Subcutaneous abdominal adipose tissue (tissue), 5 donors: Measurements from ENCODE around the gene MLLT6.
"Not testable (repeated sequence)": the region's sequence is repeated elsewhere in the genome, so short reads cannot be mapped to it uniquely, and the experiment has no call there.

Experiments
- H3K27ac ChIP-seq: one replicate; pipeline ENCODE4 v1.7.0; 2013; ENCODE audit warnings: low read depth, mild to moderate bottlenecking, inconsistent platforms, low read length, moderate library complexity
- H3K27me3 ChIP-seq, 5 donors: one replicate each; pipeline ENCODE4 v1.7.0; 2013; ENCODE audit warnings: low read length in 5 of 5, inconsistent platforms in 1 of 5; ENCODE audit not compliant: control insufficient read depth in 5 of 5, insufficient read depth in 4 of 5
- H3K36me3 ChIP-seq, 5 donors: one replicate each; pipeline ENCODE4 v1.7.0; 2013; ENCODE audit warnings: low read length in 5 of 5; ENCODE audit not compliant: control insufficient read depth in 5 of 5, insufficient read depth in 5 of 5
- H3K4me1 ChIP-seq, 5 donors: one replicate each; pipeline ENCODE4 v1.7.0; 2013; ENCODE audit warnings: low read length in 5 of 5, mild to moderate bottlenecking in 3 of 5, moderate library complexity in 1 of 5; ENCODE audit not compliant: control insufficient read depth in 5 of 5, insufficient read depth in 5 of 5
- H3K4me3 ChIP-seq, 5 donors: one replicate each; pipeline ENCODE4 v1.7.0; 2013; ENCODE audit warnings: low read length in 5 of 5, low read depth in 1 of 5
- H3K9ac ChIP-seq, 5 donors: one replicate each; pipeline ENCODE4 v1.7.0; 2013; ENCODE audit warnings: low read length in 5 of 5, mild to moderate bottlenecking in 4 of 5, moderate library complexity in 3 of 5
- H3K9me3 ChIP-seq, 5 donors: one replicate each; pipeline ENCODE4 v1.7.0; 2013; ENCODE audit warnings: low read length in 5 of 5; ENCODE audit not compliant: control insufficient read depth in 5 of 5
- donor health status: healthy.
- donor health status: healthy.
- donor health status: healthy.
- donor health status: healthy.
- donor health status: healthy.

The MLLT6 gene

GRCh38 chr17:38716368-38717005 lies 11.4 kb downstream of the MLLT6 start:
- Histone ChIP-seq H3K4me3 (no peak overlapping the region), H3K36me3 (peaks cover 7 to 96% (median 84%) of the 10 kb centered on the region in 5 donors), H3K27ac (no peak overlapping the region), H3K4me1 (no peaks in the 10 kb centered on the region), H3K27me3 (no peaks in the 10 kb centered on the region), H3K9me3 (no peaks in the 10 kb centered on the region), H3K9ac (no peak overlapping the region)

GRCh38 chr17:38717139-38717745 lies 12.2 kb downstream of the MLLT6 start:
- Histone ChIP-seq H3K9me3 (no peaks in the 10 kb centered on the region), H3K4me1 (no peaks in the 10 kb centered on the region), H3K4me3 (no peak overlapping the region), H3K27ac (no peak overlapping the region), H3K36me3 (peaks cover 7 to 94% (median 79%) of the 10 kb centered on the region in 5 donors), H3K27me3 (no peaks in the 10 kb centered on the region), H3K9ac (no peak overlapping the region)

GRCh38 chr17:38719289-38719942 lies 14.3 kb downstream of the MLLT6 start:
- Histone ChIP-seq H3K27me3 (no peaks in the 10 kb centered on the region), H3K9me3 (no peaks in the 10 kb centered on the region), H3K9ac (no peak overlapping the region), H3K27ac (no peak overlapping the region), H3K4me3 (no peak overlapping the region), H3K36me3 (peaks cover 7 to 84% (median 65%) of the 10 kb centered on the region in 5 donors), H3K4me1 (peaks cover 0 to 4% (median 3%) of the 10 kb centered on the region in 5 donors)

GRCh38 chr17:38719943-38720641 lies 15.0 kb downstream of the MLLT6 start:
- Histone ChIP-seq H3K4me1 (peaks cover 0 to 10% (median 4%) of the 10 kb centered on the region in 5 donors), H3K9ac (no peak overlapping the region), H3K27ac (no peak overlapping the region), H3K36me3 (peaks cover 7 to 85% (median 71%) of the 10 kb centered on the region in 5 donors), H3K4me3 (no peak overlapping the region), H3K9me3 (no peaks in the 10 kb centered on the region), H3K27me3 (no peaks in the 10 kb centered on the region)

GRCh38 chr17:38720941-38721340 lies 15.9 kb downstream of the MLLT6 start:
- no peak overlapping the region for H3K9ac ChIP-seq
- peaks cover 0 to 11% (median 4%) of the 10 kb centered on the region in 5 donors for H3K4me1 ChIP-seq
- H3K9me3 ChIP-seq: no peaks in the 10 kb centered on the region
- H3K4me3 ChIP-seq: no peak overlapping the region
- no peaks in the 10 kb centered on the region for H3K27me3 ChIP-seq
- H3K36me3 ChIP-seq: peaks cover 7 to 85% (median 65%) of the 10 kb centered on the region in 5 donors
- no peak overlapping the region for H3K27ac ChIP-seq

GRCh38 chr17:38721802-38722201 lies 16.7 kb downstream of the MLLT6 start:
- Histone ChIP-seq H3K27ac (no peak overlapping the region), H3K9ac (no peak overlapping the region), H3K9me3 (no peaks in the 10 kb centered on the region), H3K27me3 (no peaks in the 10 kb centered on the region), H3K36me3 (peaks cover 7 to 80% (median 57%) of the 10 kb centered on the region in 5 donors), H3K4me3 (no peak overlapping the region), H3K4me1 (peaks cover 0 to 11% (median 4%) of the 10 kb centered on the region in 5 donors)

GRCh38 chr17:38724337-38724988 lies 19.4 kb downstream of the MLLT6 start:
- Histone ChIP-seq H3K27ac (no peak overlapping the region), H3K9me3 (no peaks in the 10 kb centered on the region), H3K4me3 (no peak overlapping the region), H3K36me3 (peaks cover 7 to 56% (median 35%) of the 10 kb centered on the region in 5 donors), H3K4me1 (peaks cover 5 to 28% (median 15%) of the 10 kb centered on the region in 5 donors), H3K27me3 (no peaks in the 10 kb centered on the region), H3K9ac (no peak overlapping the region)

GRCh38 chr17:38725066-38725465 lies 20.0 kb downstream of the MLLT6 start:
- Histone ChIP-seq H3K9me3 (no peaks in the 10 kb centered on the region), H3K4me3 (no peak overlapping the region), H3K4me1 (peaks cover 5 to 32% (median 18%) of the 10 kb centered on the region in 5 donors), H3K36me3 (peaks cover 7 to 50% (median 31%) of the 10 kb centered on the region in 5 donors), H3K27ac (no peak overlapping the region), H3K9ac (no peak overlapping the region), H3K27me3 (no peaks in the 10 kb centered on the region)

GRCh38 chr17:38726145-38726544 lies 21.1 kb downstream of the MLLT6 start:
- H3K36me3 ChIP-seq: peaks cover 3 to 40% (median 21%) of the 10 kb centered on the region in 5 donors
- H3K27me3 ChIP-seq, H3K9me3 ChIP-seq, H3K9ac ChIP-seq, H3K4me3 ChIP-seq, H3K27ac ChIP-seq: not testable (repeated sequence)
- H3K4me1 ChIP-seq: peaks cover 9 to 41% (median 26%) of the 10 kb centered on the region in 5 donors
